Transverse colon (tissue), 4 donors: ENCODE measurements around the gene CRTC2. TPM values are rescaled to one million over a fixed set of nuclear protein-coding genes. Genes with fewer than 3 reads are reported as not detected.

Experiments used
- DNase-seq: peaks from one replicate; pipeline ENCODE4 v3.0.0-alpha.2; 2019
- H3K27ac ChIP-seq, 4 donors: fragments of 200-600 bp; sonication (generic); 2 replicates each; pipeline ENCODE4 v1.5.1; 2016 to 2018; ENCODE audit warnings: inconsistent platforms in 4 of 4
- H3K27me3 ChIP-seq: fragments of 200-600 bp; sonication (generic); 2 replicates; pipeline ENCODE4 v1.5.1; 2017; ENCODE audit warnings: inconsistent platforms
- H3K36me3 ChIP-seq, 4 donors: fragments of 200-600 bp; sonication (generic); 2 replicates each; pipeline ENCODE4 v1.5.1; 2017 to 2019; ENCODE audit warnings: inconsistent platforms in 4 of 4
- H3K4me1 ChIP-seq, 4 donors: fragments of 200-600 bp; sonication (generic); 2 replicates each; pipeline ENCODE4 v1.5.1; 2017 to 2020; ENCODE audit warnings: inconsistent platforms in 4 of 4
- H3K4me3 ChIP-seq, 4 donors: fragments of 200-600 bp; sonication (generic); 1 replicate in 1 of 4; 2 replicates in 3 of 4; pipeline versions ENCODE4 v1.5.1 to v1.6.1; 2017 to 2019; ENCODE audit warnings: inconsistent platforms in 4 of 4
- H3K9me3 ChIP-seq, 2 donors: fragments of 200-600 bp; sonication (generic); 2 replicates each; pipeline ENCODE4 v1.5.1; 2017 to 2019; ENCODE audit warnings: inconsistent platforms in 2 of 2
- CTCF ChIP-seq, 5 experiments: fragments of 200-600 bp in 3 of 5; fragments of 450-650 bp in 2 of 5; sonication (generic) in 3 of 5; IDR thresholded peaks; 1 replicate in 2 of 5; 2 replicates in 3 of 5; pipeline ENCODE4 v1.5.1; 2016 to 2017; ENCODE audit warnings: antibody characterized with exemption in 5 of 5, inconsistent platforms in 3 of 5, mild to moderate bottlenecking in 2 of 5, moderate library complexity in 1 of 5
- EP300 ChIP-seq: sonication (generic); formaldehyde crosslinking; IDR thresholded peaks from one replicate; pipeline ENCODE4 v1.6.1; 2017; ENCODE audit warnings: antibody characterized with exemption, low read depth
- POLR2A ChIP-seq: fragments of 450-650 bp; IDR thresholded peaks from one replicate; pipeline ENCODE4 v1.6.1; 2016; ENCODE audit warnings: antibody characterized with exemption, mild to moderate bottlenecking, moderate library complexity
- POLR2AphosphoS5 ChIP-seq, 3 donors: sonication (generic); formaldehyde crosslinking; IDR thresholded peaks; one replicate each; pipeline ENCODE4 v1.6.1; 2016; ENCODE audit warnings: antibody characterized with exemption in 3 of 3
- WGBS, 2 donors: methylation state at CpG; one replicate each; pipeline ENCODE4 v1.1.5; 2018; ENCODE audit warnings: low coverage in 1 of 2; 5-methylcytosine and 5-hydroxymethylcytosine counted together
- in situ Hi-C, 4 donors: fragments of 200-750 bp; cut with MboI; loops; one replicate each; pipeline versions ENCODE4 v1.15.0 to v1.15.1; 2017; ENCODE audit warnings: low sequenced_read_pairs in 3 of 4, low pct_ligation_motif_present in 1 of 4, low pct_unique_long_range_greater_than_20kb in 1 of 4
- intact Hi-C: fragments of 100-400 bp; cut with DNase I; formaldehyde crosslinking; loops from one replicate; pipeline ENCODE4 v1.15.1; 2023; ENCODE audit warnings: low total_unique reads
- total RNA-seq, 4 donors: library from RNA; depleted of rRNA; stranded (reverse); fragments of >200 nt; gene quantifications; one replicate each; pipeline ENCODE4 v1.1.0, GENCODE V29; 2016

The CRTC2 gene
- total RNA-seq, 4 donors from 2014 or later, result 13.3 to 32.5 (median 21.4) TPM

- Histone ChIP-seq H3K4me1 (peaks cover 0 to 6% (median under 1%) of the 10 kb centered on the region in 4 donors), H3K4me3 (no peak overlapping the region), H3K27me3 (no peaks in the 10 kb centered on the region), H3K9me3 (no peaks in the 10 kb centered on the region), H3K27ac (peak overlapping the region in 1 of 4 donors; percentile 46), H3K36me3 (peaks cover 0 to 20% (median 6%) of the 10 kb centered on the region in 4 donors)
- in situ Hi-C loops (loop anchor here in 2 of 4 donors (25.0 kb wide), 1 partner anchor 117 kb away; no protein-coding TSS in a partner anchor), intact Hi-C loops (no loop called here)
- DNase-seq, result no peak
- WGBS, 2 donors, result 84 to 100% methylated on average over 4 to 5 of the region's 5 CpGs
- TF ChIP-seq CTCF (IDR thresholded peaks at IDR 0.05) (no peak), EP300 (no peak), POLR2AphosphoS5 (IDR thresholded peaks at IDR 0.05) (no peak), POLR2A (no peak)
Measured at GRCh38 chr1:153929426-153929825, 29.0 kb downstream of the CRTC2 start.

GRCh38 chr1:153928791-153929341 lies 29.5 kb downstream of the CRTC2 start:
- in situ Hi-C loops, result loop anchor here in 2 of 4 donors (25.0 kb wide), 1 partner anchor 117 kb away; no protein-coding TSS in a partner anchor
- 60 to 67% methylated on average over 2 to 4 of the region's 4 CpGs for WGBS, 2 donors
- no peak overlapping the region for H3K4me3 ChIP-seq
- peak overlapping the region in 2 of 4 donors; percentile 1 to 46 for H3K27ac ChIP-seq
- DNase-seq, result no peak
- TF ChIP-seq POLR2A, result no peak
- no peak for TF ChIP-seq POLR2AphosphoS5 (IDR thresholded peaks at IDR 0.05)
- no peak for TF ChIP-seq EP300
- no peak for TF ChIP-seq CTCF (IDR thresholded peaks at IDR 0.05)
- intact Hi-C loops, result no loop called here
- no peaks in the 10 kb centered on the region for H3K27me3 ChIP-seq
- H3K9me3 ChIP-seq, result no peaks in the 10 kb centered on the region
- peaks cover 0 to 16% (median 3%) of the 10 kb centered on the region in 4 donors for H3K36me3 ChIP-seq
- H3K4me1 ChIP-seq, result peaks cover 3 to 9% (median 5%) of the 10 kb centered on the region in 4 donors

GRCh38 chr1:153928245-153928644 lies 30.2 kb downstream of the CRTC2 start:
- Histone ChIP-seq H3K27ac (peak overlapping the region in 2 of 4 donors; percentile 1 to 46), H3K4me1 (peaks cover 6 to 11% (median 9%) of the 10 kb centered on the region in 4 donors), H3K9me3 (no peaks in the 10 kb centered on the region), H3K4me3 (no peak overlapping the region), H3K27me3 (no peaks in the 10 kb centered on the region), H3K36me3 (peaks cover 0 to 10% (median under 1%) of the 10 kb centered on the region in 4 donors)
- in situ Hi-C loops, result loop anchor here in 2 of 4 donors (25.0 kb wide), 1 partner anchor 116 kb away; no protein-coding TSS in a partner anchor
- TF ChIP-seq EP300 (no peak), POLR2A (no peak), CTCF (IDR thresholded peaks at IDR 0.05) (no peak), POLR2AphosphoS5 (IDR thresholded peaks at IDR 0.05) (no peak)
- intact Hi-C loops, result no loop called here
- DNase-seq, result no peak
- WGBS, 2 donors, result 62 to 75% methylated on average over 1 of the region's 1 CpG

- intact Hi-C loops, result no loop called here
- Histone ChIP-seq H3K9me3 (no peaks in the 10 kb centered on the region), H3K4me3 (no peak overlapping the region), H3K27me3 (no peaks in the 10 kb centered on the region), H3K36me3 (no peaks in the 10 kb centered on the region), H3K4me1 (peaks cover 10 to 16% (median 12%) of the 10 kb centered on the region in 4 donors), H3K27ac (no peak overlapping the region)
- TF ChIP-seq POLR2A (no peak), EP300 (no peak), CTCF (IDR thresholded peaks at IDR 0.05) (no peak), POLR2AphosphoS5 (IDR thresholded peaks at IDR 0.05) (no peak)
- 83% methylated on average over 3 to 4 of the region's 4 CpGs for WGBS, 2 donors
- in situ Hi-C loops, result loop anchor here in 2 of 4 donors (25.0 kb wide), 1 partner anchor 114 kb away; no protein-coding TSS in a partner anchor
- no peak for DNase-seq
Measured at GRCh38 chr1:153926405-153926804, 32.0 kb downstream of the CRTC2 start.
